GM03348 (cell line): Measurements from ENCODE around the gene FNDC1.

Source experiments
- DNase-seq: peaks from one replicate; pipeline ENCODE4 v3.0.0; 2012; ENCODE audit warnings: low spot score

FNDC1 gene

DNA sequence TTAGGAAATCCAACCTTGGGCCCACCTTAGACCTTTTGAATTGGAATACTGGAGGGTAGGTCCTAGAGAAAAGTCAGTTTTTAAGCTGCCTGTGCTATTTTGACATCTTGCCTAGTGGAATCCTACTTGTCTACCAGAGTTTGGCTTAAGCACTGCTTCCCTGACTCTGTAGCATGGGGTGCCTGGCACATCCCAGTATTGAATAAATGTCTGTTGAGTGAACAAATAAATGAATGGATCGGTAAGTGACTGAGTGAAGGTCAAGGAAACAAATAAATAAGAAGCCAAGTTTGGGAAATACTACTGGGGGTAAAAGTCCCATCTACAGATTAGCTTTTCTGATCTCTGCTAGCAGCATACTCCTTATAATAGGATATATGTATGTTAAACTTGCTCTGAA is 140.5 kb downstream of the FNDC1 start:
- no peak for DNase-seq

DNA sequence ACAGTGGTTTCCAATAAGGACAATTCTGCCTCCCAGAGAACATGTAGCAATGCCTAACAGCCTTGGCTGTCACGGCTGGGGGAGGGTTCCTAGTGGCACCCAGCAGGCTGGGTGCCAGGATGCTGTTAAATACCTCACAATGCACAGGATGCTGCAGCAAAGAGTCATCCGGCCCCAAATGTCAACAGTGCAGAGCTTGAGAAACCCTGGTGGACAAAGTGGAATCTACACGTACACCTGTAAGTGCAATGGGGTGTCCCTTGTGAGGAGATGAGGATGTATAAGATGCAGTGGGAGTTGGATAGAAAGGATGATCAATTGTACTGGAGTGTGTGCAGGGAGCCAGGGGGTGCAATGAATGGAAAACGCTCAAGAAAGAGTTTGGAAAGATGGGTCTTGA is 142.4 kb downstream of the FNDC1 start:
- no peak for DNase-seq

DNA sequence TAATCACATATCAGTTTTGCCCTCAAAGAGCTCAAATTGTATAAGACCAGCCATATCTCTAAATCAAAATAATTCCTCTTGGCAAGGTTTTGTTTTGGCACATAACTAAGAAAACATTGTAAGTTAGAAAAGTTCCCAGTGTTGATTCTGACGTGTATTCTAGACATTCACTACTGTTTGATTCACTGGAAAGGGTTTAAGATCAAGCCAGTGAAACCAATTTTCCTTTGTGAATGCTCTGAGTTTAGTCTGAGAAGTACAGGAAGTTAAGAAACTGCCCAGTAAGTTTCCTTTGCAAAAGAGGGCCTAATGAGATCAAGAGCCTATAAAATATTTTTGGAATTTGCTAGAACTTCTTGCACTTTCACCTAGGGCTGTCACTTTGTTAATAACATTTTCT is 143.0 kb downstream of the FNDC1 start:
- DNase-seq, result peak; percentile 38

DNA sequence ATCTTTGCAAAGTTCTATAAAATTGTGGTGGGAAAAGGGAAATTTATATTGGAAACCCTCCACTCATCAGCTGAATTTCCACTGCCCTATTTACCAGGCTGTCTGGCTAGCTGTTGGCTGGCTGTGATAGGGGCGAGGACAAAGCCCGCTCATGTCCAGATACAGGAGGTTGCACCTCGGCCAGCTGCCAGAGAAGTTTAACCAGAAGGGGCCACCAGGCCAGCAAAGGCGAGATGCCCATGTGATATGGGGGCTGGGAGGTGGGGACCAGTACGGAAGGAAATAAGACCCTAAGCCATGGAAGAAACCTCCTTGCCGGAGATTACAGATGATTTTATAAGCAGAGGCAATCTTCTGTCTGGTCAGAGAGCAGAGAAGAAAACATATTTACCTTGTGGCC is 143.8 kb downstream of the FNDC1 start:
- DNase-seq, result no peak

DNA sequence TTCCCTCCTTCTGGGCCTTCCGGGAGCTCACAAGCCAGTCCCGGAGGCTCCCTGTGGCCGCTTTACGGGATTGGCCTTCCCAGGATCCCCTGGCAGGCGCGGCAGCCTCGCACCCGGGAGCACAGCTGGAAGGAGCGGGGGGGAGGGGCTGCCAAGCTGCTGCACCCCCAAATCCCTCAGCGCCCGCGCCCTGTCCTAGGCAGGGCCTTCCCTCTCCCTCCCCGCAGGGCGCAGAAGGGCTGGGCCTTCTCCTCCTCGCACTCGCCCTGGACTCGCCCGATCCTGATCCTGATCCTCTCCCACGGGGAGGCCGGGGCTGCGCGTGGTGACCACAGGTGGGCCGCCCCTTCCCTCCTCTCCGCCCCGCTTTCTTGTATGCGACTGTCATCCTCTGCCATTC is 146.4 kb downstream of the FNDC1 start:
- no peak for DNase-seq

DNA sequence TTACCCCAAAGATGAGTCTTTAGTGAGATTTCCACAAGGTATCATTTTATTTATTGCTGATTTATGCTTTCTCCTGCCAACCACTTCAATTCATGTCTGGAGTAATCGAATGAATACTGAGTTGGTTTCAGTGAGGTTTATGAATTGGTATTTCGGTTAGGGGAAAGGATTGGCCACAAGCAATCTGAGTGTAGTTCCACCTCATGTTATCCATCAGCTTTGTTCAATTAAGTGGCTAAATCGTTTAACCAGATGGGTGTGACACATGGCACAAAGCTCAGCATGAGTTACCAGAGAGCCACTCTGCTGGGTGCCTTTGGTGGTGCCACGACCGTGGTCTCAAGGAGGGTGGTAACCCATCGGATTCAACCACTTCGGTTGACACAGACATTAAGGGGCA is 148.2 kb downstream of the FNDC1 start:
- no peak for DNase-seq

DNA sequence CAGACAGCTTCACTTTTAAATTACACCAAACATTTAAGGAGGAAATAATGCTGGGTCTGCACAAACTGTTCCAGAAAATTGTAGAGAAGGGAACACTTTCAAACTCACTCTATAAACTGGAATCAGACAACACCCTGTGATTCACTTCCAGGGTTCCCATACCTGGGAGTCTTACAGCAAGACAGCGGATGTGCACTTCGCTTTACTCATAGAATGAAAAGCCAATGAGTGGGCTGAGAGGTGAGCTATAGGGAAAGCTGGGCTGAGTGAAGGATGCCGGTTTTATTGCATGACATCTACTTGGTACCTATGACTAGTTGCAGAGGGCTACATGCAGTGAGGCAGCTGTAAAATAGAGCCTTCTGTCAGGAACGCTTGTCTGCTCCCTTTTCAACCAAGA is 152.1 kb downstream of the FNDC1 start:
- no peak for DNase-seq
